ENCODE measurements around the gene TMEM59.
"Not testable (repeated sequence)": the region's sequence is repeated elsewhere in the genome, so short reads cannot be mapped to it uniquely, and the experiment has no call there.

The TMEM59 gene

DNA sequence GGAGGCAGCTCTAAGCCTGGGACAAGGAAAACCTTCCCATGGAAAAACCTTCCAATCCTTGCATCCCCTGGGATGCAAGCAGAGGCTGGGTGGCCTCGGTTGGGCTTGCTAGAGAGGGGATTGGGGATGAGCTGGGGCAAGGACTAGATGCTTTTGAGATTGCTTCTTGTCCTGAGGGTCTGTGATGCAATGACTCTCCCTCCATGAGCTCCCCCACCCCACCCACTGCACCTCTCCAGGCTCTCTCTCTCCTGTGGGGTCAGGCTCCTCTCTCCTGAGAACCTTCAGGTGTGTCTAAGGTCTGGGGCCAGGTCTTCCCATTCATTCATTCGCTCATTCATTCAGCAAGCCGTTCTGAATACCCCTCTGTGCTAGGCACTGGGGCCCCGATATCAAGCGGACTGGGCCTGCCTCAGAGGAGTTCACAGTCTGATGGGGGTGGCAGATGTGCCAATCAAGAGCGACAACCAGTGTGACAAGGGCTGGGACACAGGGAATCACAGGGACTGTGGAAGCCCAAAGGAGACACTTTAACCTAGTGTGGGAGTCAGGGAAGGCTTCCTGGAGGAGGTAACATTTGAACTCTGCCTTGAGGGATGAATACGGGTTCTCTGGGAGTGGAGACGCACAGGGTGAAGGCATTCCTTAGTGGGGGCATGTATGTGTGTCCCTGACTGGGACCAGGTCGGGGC is 41.5 kb downstream of the TMEM59 start:
- no peak for DNase-seq

DNA sequence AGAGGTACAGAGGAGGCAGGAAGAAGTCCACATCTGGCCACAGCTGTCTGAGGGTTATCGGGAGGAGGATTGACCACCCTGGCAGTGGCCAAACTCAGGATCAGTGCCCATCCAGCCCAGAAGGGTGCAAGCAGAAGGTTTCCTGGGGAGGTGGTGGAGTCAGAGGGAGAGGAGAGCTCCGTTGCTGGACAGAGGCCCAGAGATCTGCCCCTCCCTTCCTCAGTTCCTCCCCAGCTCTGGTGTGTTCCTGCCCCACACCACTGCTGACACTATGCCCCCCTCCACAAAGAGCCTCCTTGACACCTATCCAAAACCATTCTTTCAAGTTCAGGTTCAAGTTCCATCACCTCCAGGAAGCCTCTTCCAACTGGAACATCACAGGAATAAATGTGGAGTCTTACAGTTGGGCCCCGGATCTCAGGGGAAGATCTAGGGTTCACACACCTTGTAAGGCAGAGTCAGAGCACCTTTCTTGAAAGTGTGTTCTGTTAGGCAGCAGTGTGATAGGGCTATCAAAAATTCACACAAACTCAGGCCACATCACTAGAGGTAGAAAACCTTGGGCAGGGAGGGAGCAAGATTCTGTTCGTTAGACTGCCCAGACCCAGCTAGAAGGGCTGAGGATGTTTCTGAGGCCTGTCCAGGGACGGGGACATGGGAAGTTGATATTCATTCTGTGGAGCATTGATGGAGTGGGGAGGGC is 42.4 kb downstream of the TMEM59 start:
- DNase-seq = no peak

DNA sequence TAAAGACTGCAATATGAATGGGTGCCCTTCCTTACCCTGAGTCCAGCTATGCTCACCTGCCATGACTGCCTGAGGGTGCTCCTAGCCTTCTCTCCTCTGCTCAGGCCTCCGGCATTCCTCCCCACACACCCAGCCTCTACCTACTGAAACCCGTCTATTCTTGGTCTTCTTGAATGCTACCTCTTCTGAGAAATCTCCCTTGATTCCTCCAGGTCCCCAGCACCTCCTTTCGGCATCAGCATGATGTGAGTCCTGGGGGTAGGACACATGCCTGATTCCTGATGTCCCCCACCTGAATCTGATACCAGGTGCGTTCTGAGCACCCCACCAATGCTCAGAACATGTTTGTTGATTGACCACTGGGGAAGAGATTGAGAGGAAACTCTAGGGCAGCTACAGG is 43.6 kb downstream of the TMEM59 start:
- no peak for DNase-seq

DNA sequence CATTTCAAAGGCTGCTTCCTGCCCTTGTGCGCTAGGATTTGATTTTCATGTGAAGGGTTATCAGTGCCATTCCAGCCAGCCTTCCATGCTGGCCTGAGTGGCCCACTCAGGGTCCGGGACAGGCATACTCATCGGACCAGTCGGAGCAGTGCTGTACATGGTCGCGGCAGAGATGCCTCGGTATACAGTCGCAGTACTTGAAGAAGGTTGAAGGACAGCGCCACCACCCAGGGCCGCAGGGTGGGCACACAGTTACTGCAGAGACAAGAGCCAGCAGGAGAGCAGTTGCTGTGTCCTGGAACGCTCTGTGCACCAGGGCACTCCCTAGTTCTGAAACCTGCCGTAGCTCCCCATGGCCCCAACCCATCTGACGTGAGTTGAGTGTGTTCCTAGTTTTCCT is 44.1 kb downstream of the TMEM59 start:
- no peak for DNase-seq

DNA sequence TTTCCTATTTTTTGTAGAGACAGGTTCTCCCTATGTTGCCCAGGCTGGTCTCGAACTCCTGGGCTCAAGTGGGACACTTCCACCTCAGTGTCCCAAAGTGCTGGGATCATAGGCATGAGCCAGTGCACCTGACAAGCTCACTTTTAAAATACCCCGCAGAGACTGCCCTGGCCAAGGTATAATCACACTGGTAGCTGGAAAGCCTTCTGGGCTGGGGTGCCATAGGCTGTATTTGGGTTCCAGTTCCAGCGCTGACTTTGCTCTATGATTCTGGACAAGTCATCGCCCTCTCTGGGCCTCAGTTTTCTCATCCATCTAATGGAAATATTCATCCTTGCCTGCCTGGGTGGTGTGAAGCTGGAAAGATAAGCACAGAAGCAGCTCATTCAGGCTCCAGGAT is 45.4 kb downstream of the TMEM59 start:
- no peak for DNase-seq

DNA sequence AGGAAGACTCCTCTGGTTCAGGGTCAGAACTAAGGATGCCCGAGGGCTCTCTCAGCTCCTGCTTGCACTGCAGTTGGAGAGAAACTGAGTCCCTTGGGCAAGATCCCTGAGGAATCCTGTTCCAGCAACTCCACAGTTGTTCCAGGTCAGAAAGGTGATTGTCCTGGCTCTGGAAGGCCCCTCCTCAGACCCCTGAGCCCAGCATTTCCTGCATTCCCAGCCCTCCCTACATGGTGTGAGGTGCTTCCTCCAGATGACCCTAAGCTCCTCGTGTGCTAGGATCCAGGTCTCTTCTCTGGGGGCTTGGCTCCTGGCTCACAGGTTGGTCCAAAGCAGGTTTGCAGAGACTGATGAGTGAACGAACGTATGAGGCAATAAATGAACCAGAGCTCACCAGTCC is 46.5 kb downstream of the TMEM59 start:
- no peak for DNase-seq

DNA sequence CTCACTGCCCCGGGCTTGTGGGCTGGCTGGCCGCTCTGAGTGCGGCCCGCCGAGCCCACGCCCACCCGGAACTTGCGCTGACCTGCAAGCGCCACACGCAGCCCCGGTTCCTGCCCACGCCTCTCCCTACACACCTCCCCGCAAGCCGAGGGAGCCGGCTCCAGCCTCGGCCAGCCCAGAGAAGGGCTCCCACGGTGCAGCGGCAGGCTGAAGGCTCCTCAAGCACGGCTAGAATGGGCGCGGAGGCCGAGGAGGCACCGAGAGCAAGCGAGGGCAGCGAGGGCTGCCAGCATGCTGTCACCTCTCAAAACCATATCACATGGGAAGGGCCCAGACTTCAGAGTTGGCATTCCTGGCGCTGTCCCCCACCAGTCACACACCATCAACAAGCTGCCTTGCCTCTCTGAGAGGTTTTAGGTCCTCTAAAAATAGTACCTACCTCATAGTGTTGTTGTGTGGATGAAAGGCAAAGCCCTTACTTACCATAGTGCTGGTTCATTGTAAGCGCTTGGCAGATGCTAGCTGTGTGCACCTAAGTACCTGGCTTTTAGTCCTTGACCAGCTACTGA is 48.4 kb downstream of the TMEM59 start:
- DNase-seq = no peak

DNA sequence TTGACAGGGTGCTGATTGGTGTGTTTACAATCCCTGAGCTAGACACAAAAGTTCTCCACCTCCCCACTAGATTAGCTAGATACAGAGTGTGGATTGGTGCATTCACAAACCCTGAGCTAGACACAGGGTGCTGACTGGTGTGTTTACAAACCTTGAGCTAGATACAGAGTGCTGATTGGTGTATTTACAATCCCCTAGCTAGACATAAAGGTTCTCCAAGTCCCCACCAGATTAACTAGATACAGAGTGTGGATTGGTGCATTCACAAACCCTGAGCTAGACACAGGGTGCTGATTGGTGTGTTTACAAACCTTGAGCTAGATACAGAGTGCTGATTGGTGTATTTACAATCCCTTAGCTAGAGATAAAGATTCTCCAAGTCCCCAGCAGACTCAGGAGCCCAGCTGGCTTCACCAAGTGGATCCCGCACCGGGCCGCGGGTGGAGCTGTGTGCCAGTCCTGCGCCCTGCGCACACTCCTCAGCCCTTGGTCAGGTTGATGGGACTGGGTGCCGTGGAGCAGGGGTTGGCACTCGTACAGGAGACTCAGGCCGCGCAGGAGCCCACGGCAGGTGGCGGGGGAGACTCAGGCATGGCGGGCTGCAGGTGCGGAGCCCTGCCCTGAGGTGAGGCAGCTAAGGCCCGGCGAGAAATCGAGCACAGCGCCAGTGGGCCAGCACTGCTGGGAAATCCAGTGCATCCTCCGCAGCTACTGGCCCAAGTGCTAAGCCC is 49.1 kb downstream of the TMEM59 start:
- DNase-seq = not testable (repeated sequence)

DNA sequence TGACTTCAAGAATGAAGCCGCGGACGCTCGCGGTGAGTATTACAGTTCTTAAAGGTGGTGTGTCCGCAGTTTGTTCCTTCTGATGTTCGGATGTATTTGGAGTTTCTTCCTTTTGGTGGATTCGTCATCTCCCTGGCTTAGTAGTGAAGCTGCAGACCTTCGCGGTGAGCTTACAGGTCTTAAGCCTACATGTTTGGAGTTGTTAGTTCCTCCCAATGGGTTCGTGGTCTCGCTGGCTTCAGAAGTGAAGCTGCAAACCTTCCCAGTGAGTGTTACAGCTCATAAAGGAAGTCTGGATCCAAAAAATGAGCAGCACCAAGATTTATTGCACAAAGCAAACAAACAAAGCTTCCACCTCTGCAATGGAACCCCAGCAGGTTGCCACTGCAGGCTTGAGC is 49.8 kb downstream of the TMEM59 start:
- no peak for DNase-seq

DNA sequence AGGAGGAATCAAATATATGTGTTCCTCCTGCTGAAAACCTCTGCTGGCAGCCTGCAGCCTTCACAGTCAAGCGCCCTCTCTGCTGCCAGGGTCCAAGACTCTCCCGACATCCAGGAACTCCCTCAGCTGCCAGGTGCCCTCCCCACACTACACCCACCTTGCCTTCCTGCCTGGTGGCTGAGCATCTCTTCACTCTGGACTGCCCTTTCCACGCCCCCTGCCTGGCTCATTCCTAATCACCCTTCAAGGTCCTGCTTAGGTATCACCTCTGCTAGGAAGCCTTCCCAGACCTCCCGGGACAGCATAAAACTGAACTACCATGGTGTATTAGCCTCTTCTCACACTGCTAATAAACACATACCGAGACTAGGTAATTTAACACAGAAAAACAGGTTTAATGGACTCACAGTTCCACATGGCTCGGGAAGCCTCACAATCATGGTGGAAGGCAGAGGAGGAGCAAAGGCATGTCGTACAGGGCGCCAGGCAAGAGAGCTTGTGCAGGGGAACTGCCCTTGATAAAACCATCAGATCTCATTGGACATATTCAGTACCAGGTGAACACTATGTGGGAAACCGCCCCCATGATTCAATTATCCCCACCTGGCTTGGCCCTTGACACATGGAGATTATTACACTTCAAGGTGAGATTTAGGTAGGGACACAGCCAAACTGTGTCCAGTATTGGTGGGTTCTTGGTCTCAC is 50.3 kb downstream of the TMEM59 start:
- no peak for DNase-seq

DNA sequence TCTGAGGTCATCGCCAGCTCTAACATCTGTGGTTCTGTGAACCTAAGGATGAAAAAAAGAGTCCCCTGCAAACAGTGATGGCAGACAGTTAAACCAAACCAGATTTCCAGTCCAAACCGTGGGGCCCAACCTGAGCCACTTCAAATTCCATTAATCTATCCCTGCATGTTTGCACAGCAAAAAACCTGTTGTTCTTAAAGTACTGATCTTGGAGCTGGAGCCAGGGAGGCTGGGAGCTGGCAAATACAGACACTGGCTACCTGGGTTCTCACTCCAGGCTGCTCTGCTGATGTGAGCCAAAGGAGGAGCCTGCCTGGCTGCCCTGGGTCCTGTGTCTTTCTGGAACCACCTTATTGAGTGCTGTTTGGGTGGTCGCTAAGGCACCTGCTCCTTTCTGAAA is 51.4 kb downstream of the TMEM59 start:
- DNase-seq = no peak

DNA sequence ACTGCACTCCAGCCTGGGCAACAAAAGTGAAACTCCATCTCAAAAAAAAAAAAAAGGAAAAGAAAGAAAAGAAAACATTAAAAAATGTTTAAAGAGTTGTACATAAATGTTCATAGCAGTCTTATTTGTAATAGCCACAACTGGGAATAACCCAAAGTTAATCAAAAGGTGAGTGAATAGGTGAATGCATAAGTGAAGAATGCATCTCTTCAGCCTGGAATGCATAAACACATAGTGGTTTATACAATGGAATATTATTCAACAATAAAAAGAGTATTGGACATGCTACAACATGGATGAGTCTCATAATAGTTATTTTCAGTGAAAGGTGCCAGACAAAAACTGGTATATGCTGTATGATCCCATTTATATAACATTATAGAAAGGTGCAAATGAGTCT is 53.1 kb downstream of the TMEM59 start:
- DNase-seq = no peak

DNA sequence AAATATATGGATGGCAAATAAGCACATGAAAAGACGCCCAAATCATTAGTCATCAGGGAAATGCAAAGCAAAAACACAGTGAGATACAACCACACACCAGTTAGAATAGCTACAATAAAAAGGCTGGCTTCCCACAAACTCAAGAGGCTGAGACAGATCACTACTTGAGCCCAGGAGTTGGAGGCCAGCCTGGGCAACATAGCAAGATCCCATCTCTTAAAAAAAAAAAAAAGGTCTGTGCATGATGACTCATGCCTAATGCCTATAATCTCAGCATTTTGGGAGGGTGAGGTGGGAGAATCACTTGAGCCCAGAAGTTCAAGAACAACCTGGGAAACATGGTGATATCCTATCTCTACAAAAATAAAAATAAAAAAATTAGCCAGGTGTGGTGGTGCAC is 54.8 kb downstream of the TMEM59 start:
- no peak for DNase-seq

DNA sequence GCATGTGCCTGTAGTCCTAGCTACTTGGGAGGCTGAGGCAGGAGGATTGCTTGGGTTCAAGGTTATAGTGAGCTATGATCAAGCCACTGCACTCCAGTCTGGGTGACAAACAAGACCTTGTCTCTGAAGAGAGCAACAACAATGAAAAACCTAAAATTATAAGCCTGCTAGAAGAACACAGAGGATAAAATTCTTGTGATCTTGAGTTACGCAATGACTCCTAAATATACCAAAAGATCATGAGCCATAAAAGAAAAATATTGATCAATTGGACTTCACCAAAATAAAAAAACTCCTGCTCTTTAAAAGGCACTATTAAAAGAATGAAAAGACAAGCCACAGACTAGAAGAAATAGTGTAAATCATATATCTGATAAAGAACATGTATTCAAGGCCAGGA is 57.3 kb downstream of the TMEM59 start:
- DNase-seq = no peak

DNA sequence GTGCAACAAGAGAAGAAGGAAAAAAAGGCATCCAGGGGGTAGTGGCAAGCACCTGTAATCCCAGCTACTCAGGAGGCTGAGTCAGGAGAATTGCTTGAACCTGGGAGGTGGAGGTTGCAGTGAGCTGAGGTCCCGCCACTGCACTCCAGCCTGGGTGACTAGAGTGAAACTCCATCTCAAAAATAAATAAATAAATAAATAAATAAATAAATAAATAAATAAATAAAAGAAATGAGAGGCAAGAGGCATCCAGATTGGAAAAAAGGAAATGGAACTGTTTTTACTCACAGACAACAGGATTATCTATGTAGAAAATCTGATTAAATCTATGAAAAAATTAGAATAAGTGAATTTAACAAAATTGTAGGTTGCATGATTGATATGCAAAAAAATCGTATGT is 58.5 kb downstream of the TMEM59 start:
- not testable (repeated sequence) for DNase-seq

DNA sequence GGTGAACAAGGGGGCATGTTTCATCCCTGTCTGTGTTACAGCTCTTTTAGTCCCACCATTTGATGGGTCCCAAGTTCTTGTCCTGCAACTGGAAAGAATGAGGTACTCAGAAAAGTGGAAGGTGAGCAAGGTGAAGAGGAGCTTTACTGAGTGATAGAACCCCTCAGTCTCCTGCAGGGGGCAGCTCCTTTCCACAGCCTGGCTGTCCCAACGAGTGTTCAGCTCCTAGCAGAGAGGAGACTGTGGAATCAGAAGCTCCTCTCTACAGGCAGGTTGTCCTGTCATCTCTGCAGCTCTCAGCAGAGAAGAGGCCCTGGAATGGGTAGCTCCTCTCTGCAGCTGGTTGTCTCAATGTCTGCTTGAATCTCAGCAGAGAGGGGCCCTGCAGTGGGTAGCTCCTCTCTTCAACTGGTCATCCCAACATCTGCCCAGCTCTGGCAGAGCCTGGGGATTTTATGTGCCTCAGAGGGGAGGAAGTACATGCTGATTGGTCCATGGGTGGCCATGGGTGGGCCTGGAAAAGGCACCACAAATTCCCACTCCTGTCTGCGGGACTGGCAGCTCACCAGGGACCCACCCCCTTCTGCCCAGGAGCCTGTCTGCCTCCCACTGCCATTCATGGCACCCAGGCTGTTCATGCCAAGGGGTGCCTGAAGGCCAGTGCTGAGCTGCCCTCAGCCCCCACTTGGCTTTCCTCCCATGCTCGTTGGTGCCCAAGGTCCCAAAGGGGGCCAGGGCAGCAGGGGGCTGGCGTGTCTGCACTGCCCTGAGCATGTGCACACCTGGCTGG is 60.7 kb downstream of the TMEM59 start:
- DNase-seq = no peak

DNA sequence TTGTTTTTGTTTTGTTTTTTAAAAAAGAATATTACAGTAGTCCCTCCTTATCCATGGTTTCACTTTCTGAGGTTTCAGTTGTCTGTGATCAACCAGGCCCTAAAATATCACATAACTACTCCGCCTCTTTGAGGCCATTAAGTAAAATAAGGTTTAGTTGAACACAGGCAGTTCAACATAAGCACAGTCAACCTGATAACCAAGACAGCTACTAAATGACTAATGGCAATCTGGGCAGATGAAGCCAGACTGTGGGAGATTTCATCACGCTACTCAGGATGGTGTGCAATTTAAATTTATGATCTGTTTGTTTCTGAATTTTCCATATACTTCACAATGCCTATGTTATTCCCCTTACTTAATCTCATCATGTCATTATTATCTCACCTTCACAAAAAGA is 65.1 kb downstream of the TMEM59 start:
- DNase-seq = no peak

DNA sequence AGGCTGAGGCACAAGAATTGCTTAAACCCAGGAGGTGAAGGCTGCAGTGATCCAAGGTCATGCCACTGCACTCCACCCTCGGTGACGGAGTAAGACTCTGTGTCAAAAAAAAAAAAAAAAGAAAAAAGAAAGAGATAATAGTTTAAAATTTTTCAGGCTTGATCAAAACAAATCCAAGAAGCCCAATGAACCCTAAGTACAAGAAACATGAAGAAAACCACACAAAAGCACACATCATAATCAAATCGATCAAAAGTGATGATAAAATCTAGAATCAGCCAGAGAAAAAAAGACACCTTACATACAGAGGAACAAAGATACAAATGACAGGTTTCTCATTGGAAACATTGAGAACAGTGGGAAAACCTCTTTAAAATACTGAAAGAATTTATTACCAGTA is 66.5 kb downstream of the TMEM59 start:
- no peak for DNase-seq

DNA sequence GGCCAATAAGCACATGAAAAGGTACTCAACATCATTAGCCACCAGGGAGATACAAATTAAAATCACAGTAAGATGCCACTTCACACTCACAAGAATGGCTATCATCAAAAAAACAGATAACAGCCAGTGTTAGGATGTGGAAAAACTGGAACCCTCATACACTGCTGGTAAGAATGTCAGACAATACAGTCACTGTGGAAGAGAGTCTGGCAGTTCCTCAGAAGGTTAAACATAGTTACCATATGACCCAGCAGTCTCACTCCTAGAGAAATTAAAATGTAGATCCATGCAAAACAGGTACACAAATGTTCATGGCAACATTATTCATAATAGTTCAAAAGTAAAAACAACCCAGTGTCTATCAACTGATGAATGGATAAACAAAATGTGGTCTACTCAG is 68.3 kb downstream of the TMEM59 start:
- DNase-seq = no peak

DNA sequence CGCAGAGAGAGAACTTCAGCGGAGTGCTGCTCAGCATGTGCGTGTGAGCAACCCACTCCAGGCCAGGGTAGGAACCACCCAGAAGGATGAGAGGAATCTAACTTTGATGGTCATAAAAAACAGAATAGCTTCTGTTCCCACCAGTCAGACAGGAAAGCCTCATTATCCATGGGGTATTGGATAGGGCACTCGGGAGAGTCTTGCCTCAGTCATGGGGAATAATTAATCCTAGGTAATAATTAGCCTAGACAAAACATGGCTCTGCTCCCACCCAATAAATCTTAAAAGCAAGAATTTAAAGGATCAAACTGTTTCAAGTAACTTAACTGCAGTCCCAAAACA is 70.3 kb downstream of the TMEM59 start:
- no peak for DNase-seq

DNA sequence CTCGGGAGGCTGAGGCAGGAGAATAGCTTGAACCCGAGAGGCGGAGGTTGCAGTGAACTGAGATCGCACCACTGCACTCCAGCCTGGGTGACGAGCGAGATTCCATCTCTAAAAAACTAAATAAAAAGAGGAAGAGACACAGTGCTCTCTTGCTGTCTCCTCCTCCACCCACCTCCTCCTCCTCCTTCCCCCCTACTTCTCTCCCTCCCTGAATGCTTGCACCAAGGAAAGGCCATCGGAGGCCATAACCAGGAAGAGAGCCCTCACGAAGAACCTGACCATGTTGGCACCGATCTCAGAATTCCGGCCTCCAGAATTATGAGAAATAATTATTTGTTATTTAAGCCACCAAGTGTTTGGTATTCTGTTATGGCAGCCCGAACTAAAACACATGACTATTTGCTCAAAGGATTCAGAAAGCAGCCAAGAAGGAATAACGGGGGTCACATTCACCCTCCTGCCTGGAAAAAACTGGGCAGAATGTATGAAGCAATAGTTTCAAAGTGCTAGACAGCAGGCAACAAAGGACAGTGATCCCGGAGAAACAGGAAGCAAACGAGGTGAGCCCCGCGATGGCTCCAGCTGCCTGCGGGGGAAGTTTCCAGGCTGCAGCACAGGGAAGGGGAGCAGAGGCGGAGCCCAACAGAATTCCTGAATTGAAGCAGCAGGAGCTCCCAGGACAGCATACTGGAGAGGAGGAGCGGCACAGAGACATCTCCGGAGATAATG is 70.8 kb downstream of the TMEM59 start:
- no peak for DNase-seq

DNA sequence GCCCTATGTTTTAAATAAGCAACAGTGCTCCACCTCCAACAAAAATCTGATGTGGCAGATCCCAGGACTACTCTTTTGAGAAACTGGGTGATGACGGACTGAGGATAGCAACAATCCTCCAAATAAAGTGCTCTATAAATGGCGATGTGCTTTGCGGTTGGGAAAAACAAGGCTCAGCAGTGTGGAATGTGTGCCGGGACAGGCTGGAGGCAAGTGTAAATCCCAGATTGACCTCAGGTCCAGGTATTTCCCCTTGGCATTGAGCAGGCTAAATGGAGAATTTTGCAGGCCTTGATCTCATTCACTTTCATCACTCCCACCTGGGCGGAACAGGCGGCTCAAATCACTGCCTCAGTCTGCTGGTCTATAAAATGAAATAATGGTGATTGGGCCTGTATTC is 71.8 kb downstream of the TMEM59 start:
- no peak for DNase-seq

All from CD4-positive, alpha-beta T cell treated with Interleukin-10 for 1 hour (primary cell).